ENCODE measurements around the gene GM2A.

DNA sequence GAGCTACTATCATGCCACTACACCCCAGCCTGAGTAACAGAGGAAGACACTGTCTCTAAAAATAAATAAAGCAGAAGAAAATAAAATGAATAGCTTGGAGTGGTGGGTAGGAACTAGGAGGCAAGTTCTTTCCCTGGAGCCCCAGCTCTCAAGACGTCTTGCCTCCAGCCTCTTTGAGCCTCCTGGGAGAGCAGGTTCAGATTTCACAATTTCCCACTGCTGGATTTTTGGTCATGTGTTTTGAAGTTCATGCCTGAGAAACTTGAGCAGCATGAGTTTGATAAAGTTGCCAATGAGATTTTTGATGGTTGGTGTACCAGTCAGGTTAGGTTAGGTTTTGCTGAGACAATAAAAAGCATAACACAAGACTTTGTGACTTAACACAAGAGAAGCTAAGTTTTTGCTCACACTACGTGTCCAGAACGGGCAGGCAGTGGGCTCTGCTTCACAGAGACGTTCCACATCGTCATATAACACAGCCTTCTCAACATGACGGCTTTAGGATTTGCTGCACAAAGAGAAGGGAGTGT is 25.0 kb upstream of the GM2A start:
- TF ChIP-seq, protein P1, sequence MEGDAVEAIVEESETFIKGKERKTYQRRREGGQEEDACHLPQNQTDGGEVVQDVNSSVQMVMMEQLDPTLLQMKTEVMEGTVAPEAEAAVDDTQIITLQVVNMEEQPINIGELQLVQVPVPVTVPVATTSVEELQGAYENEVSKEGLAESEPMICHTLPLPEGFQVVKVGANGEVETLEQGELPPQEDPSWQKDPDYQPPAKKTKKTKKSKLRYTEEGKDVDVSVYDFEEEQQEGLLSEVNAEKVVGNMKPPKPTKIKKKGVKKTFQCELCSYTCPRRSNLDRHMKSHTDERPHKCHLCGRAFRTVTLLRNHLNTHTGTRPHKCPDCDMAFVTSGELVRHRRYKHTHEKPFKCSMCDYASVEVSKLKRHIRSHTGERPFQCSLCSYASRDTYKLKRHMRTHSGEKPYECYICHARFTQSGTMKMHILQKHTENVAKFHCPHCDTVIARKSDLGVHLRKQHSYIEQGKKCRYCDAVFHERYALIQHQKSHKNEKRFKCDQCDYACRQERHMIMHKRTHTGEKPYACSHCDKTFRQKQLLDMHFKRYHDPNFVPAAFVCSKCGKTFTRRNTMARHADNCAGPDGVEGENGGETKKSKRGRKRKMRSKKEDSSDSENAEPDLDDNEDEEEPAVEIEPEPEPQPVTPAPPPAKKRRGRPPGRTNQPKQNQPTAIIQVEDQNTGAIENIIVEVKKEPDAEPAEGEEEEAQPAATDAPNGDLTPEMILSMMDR (IDR thresholded peaks at IDR 0.05; ENCODE audit: poor library complexity), result no peak
- TF ChIP-seq EZH2 (IDR thresholded peaks at IDR 0.05; ENCODE audit: borderline replicate concordance), result no peak
